ENCODE results near the gene DGLUCY.
"Not testable (repeated sequence)": the region's sequence is repeated elsewhere in the genome, so short reads cannot be mapped to it uniquely, and the experiment has no call there.

Gene DGLUCY

GRCh38 chr14:91216731-91217226 lies 102.9 kb downstream of the DGLUCY start:
- no peak for DNase-seq

- DNase-seq: no peak
Observed at GRCh38 chr14:91218014-91218413, 104.1 kb downstream of the DGLUCY start.

- DNase-seq: no peak
Observed at GRCh38 chr14:91219517-91220389, 105.9 kb downstream of the DGLUCY start.

- no peak for DNase-seq
Observed at GRCh38 chr14:91220581-91221000, 106.7 kb downstream of the DGLUCY start.

GRCh38 chr14:91221270-91221669 lies 107.4 kb downstream of the DGLUCY start:
- DNase-seq: no peak

- DNase-seq: peak; percentile 50
Observed at GRCh38 chr14:91223028-91223783, 109.3 kb downstream of the DGLUCY start.

GRCh38 chr14:91225025-91225424 lies 111.2 kb downstream of the DGLUCY start:
- DNase-seq: no peak

GRCh38 chr14:91226360-91226759 lies 112.5 kb downstream of the DGLUCY start:
- not testable (repeated sequence) for DNase-seq

GRCh38 chr14:91227183-91227628 lies 113.3 kb downstream of the DGLUCY start:
- peak; percentile 51 for DNase-seq

GRCh38 chr14:91228112-91229004 lies 114.5 kb downstream of the DGLUCY start:
- peak; percentile 88 for DNase-seq

GRCh38 chr14:91229005-91229382 lies 115.1 kb downstream of the DGLUCY start:
- DNase-seq: no peak

GRCh38 chr14:91229743-91230200 lies 115.9 kb downstream of the DGLUCY start:
- DNase-seq: peak; percentile 77

GRCh38 chr14:91230397-91231035 lies 116.6 kb downstream of the DGLUCY start:
- no peak for DNase-seq

GRCh38 chr14:91231446-91231845 lies 117.6 kb downstream of the DGLUCY start:
- no peak for DNase-seq

- no peak for DNase-seq
Observed at GRCh38 chr14:91232052-91232451, 118.2 kb downstream of the DGLUCY start.

- no peak for DNase-seq
Observed at GRCh38 chr14:91232603-91233002, 118.7 kb downstream of the DGLUCY start.

- DNase-seq: no peak
Observed at GRCh38 chr14:91233936-91234790, 120.3 kb downstream of the DGLUCY start.

GRCh38 chr14:91234791-91235114 lies 120.9 kb downstream of the DGLUCY start:
- DNase-seq: no peak

- no peak for DNase-seq
Observed at GRCh38 chr14:91235841-91236240, 122.0 kb downstream of the DGLUCY start.

- DNase-seq: no peak
Observed at GRCh38 chr14:91237219-91237618, 123.3 kb downstream of the DGLUCY start.

- DNase-seq: no peak
Observed at GRCh38 chr14:91238085-91238484, 124.2 kb downstream of the DGLUCY start.
